Medulla oblongata (tissue), 1 donor: ENCODE data around the gene NGB.

Source experiments
- DNase-seq: peaks from one replicate; pipeline ENCODE4 v3.0.0-alpha.2; 2015; ENCODE audit errors: extremely low spot score

Gene NGB

GRCh38 chr14:77236814-77237213, 34.2 kb downstream of the NGB start:
- no peak for DNase-seq

DNA sequence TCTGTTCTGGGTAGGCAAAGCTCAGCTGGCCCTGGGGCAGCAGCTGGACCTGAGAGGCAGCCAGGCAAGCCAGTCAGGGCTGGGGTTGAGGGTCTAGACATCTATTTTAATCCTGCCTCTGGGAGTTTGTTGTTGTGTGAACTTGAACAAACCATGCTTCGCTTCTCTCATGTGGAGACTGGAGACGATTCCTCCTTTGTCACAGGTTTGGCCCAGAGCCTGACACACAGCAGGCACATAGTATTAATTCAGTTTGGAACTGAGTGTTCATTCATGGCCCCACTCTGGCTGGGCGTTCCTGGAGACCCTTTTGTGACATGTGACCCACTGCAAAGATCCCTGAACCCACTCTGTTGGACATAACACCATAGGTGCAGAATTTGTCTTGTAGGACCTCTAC, 39.3 kb downstream of the NGB start:
- DNase-seq: no peak

DNA sequence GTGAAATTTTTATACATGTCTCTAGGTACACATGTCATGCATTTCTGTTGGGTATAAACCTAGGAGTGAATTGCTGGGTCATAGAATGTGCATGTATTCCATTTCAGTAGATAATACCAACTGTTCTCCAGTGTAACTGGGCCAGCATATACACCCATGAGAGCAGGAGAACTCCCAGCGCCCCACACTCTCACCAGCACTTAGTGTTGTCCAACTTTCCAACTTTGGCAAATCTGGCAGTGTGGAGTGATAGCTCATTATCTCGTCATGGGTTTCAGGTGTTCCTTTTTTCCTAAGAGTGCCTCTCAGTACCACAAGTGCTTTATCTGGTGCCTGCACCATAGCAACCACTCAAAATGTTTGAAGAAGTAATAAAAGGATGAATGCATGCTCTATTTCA, 40.1 kb downstream of the NGB start:
- no peak for DNase-seq

DNA sequence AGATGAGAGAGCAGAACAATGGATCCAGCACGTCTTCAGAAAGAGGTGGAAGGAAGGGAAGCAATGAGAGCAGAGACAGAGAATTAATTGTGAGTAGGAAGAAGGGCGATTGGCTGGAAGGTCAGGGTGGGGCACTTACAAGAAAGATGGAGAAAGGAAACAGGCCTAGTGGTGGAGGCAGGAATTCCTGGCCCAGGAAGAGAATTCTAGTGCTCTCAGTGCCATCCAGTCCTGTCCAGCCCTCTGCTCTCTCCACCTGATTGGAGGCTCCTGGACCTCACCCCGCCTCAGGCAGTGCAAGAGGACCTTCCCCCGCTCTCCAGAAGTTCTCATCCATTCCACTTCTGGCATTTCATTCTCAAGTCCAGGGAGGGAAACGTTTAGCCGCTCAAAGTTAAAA, 43.0 kb downstream of the NGB start:
- DNase-seq: no peak

DNA sequence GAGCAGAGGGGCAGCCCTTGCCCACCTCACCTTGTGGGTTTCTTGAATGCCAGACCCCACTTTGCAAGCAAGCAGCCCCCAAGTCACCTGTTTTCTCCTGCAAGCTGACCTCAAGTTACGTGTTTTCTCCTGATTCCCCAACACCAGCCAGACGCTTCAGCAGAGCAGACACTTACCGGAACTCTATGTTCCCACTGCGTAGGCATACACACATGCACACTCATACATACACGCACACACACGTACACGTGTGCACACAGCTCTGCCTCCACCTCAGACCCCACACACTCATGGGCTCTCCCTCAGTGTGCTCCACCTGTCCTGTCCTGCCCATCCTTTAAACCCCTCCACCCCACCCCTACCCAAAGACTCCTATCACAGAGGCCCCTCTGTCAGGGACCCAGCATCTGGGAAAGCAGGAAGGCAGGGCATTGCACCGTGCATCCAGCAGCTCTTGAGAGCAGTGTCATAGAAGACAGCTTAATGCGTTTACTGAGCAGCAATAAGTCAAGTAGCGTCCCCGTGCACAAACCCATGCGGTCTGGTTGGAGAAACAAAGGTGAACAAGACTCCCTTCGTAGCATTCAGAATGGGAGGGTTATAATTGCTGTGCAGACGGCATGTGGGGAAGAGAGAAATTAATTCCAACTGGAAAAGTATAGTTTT, 45.0 kb downstream of the NGB start:
- no peak for DNase-seq

DNA sequence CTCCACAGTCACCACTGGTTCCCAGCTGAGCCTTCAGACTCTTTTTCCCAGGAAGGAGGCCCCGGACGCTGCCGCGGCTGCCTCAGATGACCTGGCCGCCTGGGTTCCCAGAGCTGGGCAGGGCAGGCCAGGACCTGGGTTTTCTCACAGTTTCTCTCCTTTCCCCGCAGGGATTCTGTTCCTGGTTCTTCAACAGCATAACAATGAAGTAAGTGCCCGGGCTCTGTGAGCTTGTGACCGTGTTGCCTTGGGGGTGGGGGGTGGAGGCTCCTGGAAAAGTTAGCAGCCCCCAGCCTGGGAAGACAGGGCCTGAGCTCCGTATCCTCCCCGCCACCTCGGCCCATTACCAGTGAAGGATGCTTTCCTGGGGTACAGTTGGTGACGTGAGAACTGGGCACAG, 45.8 kb downstream of the NGB start:
- DNase-seq: no peak

- no peak for DNase-seq
Measured at GRCh38 chr14:77224212-77224611, 46.8 kb downstream of the NGB start.

DNA sequence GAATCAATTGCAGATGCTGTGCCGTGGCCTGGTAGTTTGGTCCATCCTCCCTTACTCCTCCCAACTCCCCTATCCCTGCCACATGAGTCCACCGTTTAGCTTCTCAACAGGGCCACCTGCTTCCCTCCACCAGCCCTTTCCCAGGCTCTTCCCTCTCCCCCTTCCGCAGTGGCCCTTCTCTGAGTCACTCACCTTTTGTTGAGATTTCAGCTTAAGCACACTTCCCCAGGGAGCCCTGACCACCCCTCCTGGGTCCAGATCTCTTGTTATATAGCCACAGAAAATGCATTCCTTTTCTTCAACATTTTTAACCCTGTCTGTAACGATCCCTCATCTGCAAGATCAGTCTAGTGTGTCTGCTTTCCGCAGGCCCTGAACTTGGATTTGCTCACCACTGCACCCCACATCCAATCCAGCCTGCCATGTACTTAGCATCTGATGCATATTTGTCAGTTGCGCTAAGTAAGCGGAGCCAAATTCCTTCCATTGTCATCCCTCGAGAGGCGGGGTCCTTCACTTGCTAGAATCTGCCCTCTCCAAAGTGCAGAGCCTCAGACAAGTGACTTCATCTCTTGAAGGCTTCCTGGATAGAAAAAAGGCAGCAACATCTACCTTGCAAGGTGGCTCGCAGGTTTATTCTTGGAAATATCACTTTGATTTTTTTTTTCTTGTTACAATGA, 48.3 kb downstream of the NGB start:
- DNase-seq: no peak

GRCh38 chr14:77221241-77221871, 49.6 kb downstream of the NGB start:
- DNase-seq: no peak

DNA sequence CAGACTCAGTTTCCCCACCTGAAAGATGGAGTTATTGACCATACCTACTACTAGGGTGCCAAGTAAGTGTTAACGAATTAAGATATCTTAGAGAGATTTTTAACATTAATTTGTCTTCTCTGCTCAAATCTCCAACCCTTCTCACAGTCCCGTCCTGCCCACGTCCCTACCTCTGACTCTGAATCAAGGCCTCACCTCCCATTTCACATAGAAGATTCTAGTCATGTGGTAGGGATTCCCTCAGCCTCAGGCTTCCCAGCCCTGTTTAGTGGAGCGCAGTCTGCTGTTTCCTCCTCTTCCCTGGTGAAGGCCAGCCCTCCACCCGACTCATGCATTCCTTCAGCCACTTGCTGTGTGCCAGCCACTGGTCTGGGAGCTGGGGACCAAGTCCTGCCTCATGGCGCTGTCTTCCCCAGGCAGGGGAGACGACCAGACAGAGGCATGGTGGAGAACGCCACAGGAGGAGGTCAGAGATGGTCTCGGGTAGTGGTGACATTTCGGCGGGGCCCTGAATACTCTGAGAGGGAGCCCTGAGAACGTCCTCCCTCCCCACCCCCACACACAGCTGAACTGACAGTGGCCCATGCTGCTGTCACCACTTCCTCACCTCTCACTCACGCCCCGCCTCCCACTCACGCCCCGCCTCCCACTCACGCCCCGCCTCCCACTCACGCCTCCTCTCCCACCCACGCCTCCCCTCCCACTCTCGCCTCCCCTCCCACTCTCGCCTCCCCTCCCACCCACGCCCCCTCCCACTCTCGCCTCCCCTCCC, 50.6 kb downstream of the NGB start:
- no peak for DNase-seq

- peak; percentile 69 for DNase-seq
Measured at GRCh38 chr14:77219591-77219990, 51.4 kb downstream of the NGB start.

- no peak for DNase-seq
Measured at GRCh38 chr14:77217551-77217950, 53.5 kb downstream of the NGB start.
